GM21423 (cell line): ENCODE results near the gene CHD9.

Experiments
- ATAC-seq: cut with Tn5 transposase; IDR thresholded peaks from one replicate; pipeline ENCODE4 v1.9.1; 2021; ENCODE audit warnings: mild to moderate bottlenecking, moderate library complexity; ENCODE audit not compliant: unreplicated experiment

CHD9 gene

GRCh38 chr16:53093162-53093744 lies 38.5 kb downstream of the CHD9 start:
- ATAC-seq = no peak

- peak; percentile 49 for ATAC-seq
These were observed 39.3 kb downstream of the CHD9 start for GRCh38 chr16:53094013-53094630.

GRCh38 chr16:53097190-53097589 lies 42.4 kb downstream of the CHD9 start:
- no peak for ATAC-seq

- peak; percentile 58 for ATAC-seq
These were observed 43.9 kb downstream of the CHD9 start for GRCh38 chr16:53098526-53099317.

- peak; percentile 61 for ATAC-seq
These were observed 44.7 kb downstream of the CHD9 start for GRCh38 chr16:53099318-53100130.

GRCh38 chr16:53100131-53100748 lies 45.4 kb downstream of the CHD9 start:
- ATAC-seq = no peak

GRCh38 chr16:53100889-53101288 lies 46.1 kb downstream of the CHD9 start:
- ATAC-seq = no peak

- no peak for ATAC-seq
These were observed 49.0 kb downstream of the CHD9 start for GRCh38 chr16:53103811-53104210.

GRCh38 chr16:53105565-53105964 lies 50.8 kb downstream of the CHD9 start:
- ATAC-seq = no peak

GRCh38 chr16:53111078-53111791 lies 56.4 kb downstream of the CHD9 start:
- ATAC-seq = no peak

GRCh38 chr16:53112015-53112414 lies 57.2 kb downstream of the CHD9 start:
- no peak for ATAC-seq

- ATAC-seq = no peak
These were observed 60.3 kb downstream of the CHD9 start for GRCh38 chr16:53115047-53115446.

GRCh38 chr16:53115773-53116172 lies 61.0 kb downstream of the CHD9 start:
- ATAC-seq = no peak

- no peak for ATAC-seq
These were observed 66.3 kb downstream of the CHD9 start for GRCh38 chr16:53121043-53121620.

GRCh38 chr16:53121661-53122060 lies 66.9 kb downstream of the CHD9 start:
- no peak for ATAC-seq

- no peak for ATAC-seq
These were observed 69.0 kb downstream of the CHD9 start for GRCh38 chr16:53123747-53124146.

GRCh38 chr16:53126390-53126789 lies 71.6 kb downstream of the CHD9 start:
- no peak for ATAC-seq

- no peak for ATAC-seq
These were observed 74.7 kb downstream of the CHD9 start for GRCh38 chr16:53129281-53130158.
